Testis (tissue), 2 donors: ENCODE results near the gene IL4I1.

ENCODE experiments used
- POLR2A ChIP-seq: fragments of 450-650 bp; IDR thresholded peaks from one replicate; pipeline ENCODE4 v1.6.1; 2017; ENCODE audit warnings: antibody characterized with exemption, mild to moderate bottlenecking, moderate library complexity
- TF ChIP-seq, protein P1 (sequence below), 3 experiments: fragments of 450-650 bp in 2 of 3; fragments of 200-600 bp in 1 of 3; sonication (generic) in 1 of 3; IDR thresholded peaks; one replicate each; pipeline ENCODE4 v1.5.1; 2016 to 2019; ENCODE audit warnings: antibody characterized with exemption in 3 of 3, mild to moderate bottlenecking in 2 of 3, moderate library complexity in 1 of 3

DNA sequence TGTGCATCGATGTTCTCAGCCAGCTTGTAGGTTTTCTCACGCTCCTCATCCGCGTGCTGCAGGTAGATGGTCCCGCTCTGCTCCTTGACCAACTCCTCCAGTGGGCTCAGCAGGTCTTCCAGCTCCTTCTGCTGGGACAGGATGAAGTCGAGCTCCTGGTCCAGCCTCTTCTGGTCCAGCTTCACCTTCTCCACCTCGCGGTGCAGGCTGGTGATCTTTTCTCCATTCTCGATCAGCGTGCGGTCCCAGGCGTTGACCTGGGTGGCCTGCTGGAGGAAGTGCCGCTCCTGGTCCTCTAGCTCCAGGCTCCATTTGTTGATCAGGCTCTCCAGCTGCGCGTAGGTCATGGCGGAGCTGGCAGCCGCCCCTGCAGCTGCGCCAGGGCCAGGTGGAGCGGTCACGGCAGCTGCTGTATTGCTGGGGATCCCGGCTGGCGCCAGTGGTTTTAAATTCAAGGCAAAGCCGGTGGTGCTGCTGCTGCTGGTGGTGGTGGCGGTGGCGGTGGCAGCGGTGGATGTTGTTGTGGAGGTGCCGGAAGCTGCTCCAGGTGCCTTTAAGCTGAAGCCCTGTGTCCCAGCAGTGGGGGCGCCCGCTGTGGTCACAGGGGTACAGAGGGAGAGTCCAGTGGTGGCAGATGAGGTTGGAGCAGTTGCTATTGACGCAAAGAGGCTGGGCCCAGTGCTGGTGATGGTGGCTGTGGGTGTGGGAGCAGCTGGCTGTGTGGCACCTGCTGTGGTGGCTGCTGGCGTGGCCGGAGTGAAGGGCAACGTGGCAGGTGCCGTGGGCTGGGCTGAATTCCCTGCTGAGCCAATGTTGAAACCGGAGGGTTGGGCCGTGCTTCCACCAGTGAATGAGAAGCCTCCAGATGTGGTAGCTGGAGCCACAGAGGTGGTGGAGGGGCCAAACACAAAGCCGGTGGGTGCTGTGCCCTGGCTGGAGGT, 12.1 kb upstream of the IL4I1 start:
- TF ChIP-seq, protein P1, sequence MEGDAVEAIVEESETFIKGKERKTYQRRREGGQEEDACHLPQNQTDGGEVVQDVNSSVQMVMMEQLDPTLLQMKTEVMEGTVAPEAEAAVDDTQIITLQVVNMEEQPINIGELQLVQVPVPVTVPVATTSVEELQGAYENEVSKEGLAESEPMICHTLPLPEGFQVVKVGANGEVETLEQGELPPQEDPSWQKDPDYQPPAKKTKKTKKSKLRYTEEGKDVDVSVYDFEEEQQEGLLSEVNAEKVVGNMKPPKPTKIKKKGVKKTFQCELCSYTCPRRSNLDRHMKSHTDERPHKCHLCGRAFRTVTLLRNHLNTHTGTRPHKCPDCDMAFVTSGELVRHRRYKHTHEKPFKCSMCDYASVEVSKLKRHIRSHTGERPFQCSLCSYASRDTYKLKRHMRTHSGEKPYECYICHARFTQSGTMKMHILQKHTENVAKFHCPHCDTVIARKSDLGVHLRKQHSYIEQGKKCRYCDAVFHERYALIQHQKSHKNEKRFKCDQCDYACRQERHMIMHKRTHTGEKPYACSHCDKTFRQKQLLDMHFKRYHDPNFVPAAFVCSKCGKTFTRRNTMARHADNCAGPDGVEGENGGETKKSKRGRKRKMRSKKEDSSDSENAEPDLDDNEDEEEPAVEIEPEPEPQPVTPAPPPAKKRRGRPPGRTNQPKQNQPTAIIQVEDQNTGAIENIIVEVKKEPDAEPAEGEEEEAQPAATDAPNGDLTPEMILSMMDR (IDR thresholded peaks at IDR 0.05): no peak
- no peak for TF ChIP-seq POLR2A
